OCI-LY7 (cell line): ENCODE data around the gene RDH5. TPM values are rescaled to one million over a fixed set of nuclear protein-coding genes. Genes with fewer than 3 reads are reported as not detected.

Experiments used
- BruUV-seq: library from RNA; stranded (reverse); fragments of 400-500 nt; replicated peaks from 2 replicates; lab custom pipeline; 2021; lab: Mats Ljungman, UMichigan
- CTCF ChIA-PET: fragments of 300-600 bp; sonication (Branson Sonifier 250); formaldehyde crosslinking; loops from one replicate; lab custom pipeline; 2022; ENCODE audit warnings: antibody characterized with exemption; ENCODE audit not compliant: unreplicated experiment; lab: Charles Lee
- POLR2A ChIA-PET: fragments of 300-600 bp; sonication (Branson Sonifier 250); formaldehyde crosslinking; loops from one replicate; lab custom pipeline; 2022; ENCODE audit warnings: antibody characterized with exemption; lab: Charles Lee
- DNase-seq: peaks from one replicate; pipeline ENCODE4 v3.0.0-alpha.2; 2015; ENCODE audit warnings: low spot score
- H2AFZ ChIP-seq: fragments of 200-600 bp; sonication (generic), shearing (Covaris generic); 2 replicates; pipeline ENCODE4 v1.6.1; 2014; ENCODE audit warnings: mild to moderate bottlenecking, antibody characterized with exemption, low read length, moderate library complexity
- H3K27ac ChIP-seq: fragments of 200-600 bp; sonication (generic); 2 replicates; pipeline ENCODE4 v1.5.1; 2014; ENCODE audit warnings: mixed run types, low read depth, mild to moderate bottlenecking, moderate library complexity, low read length, inconsistent platforms; ENCODE audit not compliant: poor library complexity, severe bottlenecking
- H3K36me3 ChIP-seq: fragments of 200-600 bp; sonication (generic); 2 replicates; pipeline ENCODE4 v1.6.1; 2014; ENCODE audit warnings: mild to moderate bottlenecking, antibody characterized with exemption, low read length, moderate library complexity, mixed read lengths; ENCODE audit not compliant: insufficient read depth
- H3K4me1 ChIP-seq: fragments of 200-600 bp; sonication (generic); 2 replicates; pipeline ENCODE4 v1.5.1; 2014; ENCODE audit warnings: mild to moderate bottlenecking, low read length; ENCODE audit not compliant: insufficient read depth, poor library complexity, severe bottlenecking
- H3K4me2 ChIP-seq: fragments of 200-600 bp; sonication (generic); 2 replicates; pipeline ENCODE4 v1.6.1; 2014; ENCODE audit warnings: mild to moderate bottlenecking, low read length
- H3K4me3 ChIP-seq: fragments of 200-600 bp; sonication (generic); 2 replicates; pipeline ENCODE4 v1.5.1; 2014; ENCODE audit warnings: mild to moderate bottlenecking, low read depth, low read length; ENCODE audit not compliant: poor library complexity, severe bottlenecking
- H3K79me2 ChIP-seq: fragments of 200-600 bp; sonication (generic); 2 replicates; pipeline ENCODE4 v1.6.1; 2016; ENCODE audit warnings: low read depth, mild to moderate bottlenecking, low read length, moderate library complexity, mixed read lengths; ENCODE audit not compliant: insufficient read depth
- H3K9me2 ChIP-seq: fragments of 200-600 bp; sonication (generic); 2 replicates; pipeline ENCODE4 v1.6.1; 2016; ENCODE audit warnings: mild to moderate bottlenecking, low read length, mixed read lengths; ENCODE audit not compliant: insufficient read depth
- H3K9me3 ChIP-seq: fragments of 200-600 bp; sonication (generic); 2 replicates; pipeline ENCODE4 v1.6.1; 2014; ENCODE audit warnings: mild to moderate bottlenecking, mixed run types, low read length, mixed read lengths
- H4K20me1 ChIP-seq: fragments of 200-600 bp; sonication (generic); 2 replicates; pipeline ENCODE4 v1.6.1; 2014; ENCODE audit warnings: mild to moderate bottlenecking, antibody characterized with exemption, low read length, moderate library complexity, mixed read lengths; ENCODE audit not compliant: insufficient read depth
- EZH2phosphoT487 ChIP-seq: fragments of 200-600 bp; sonication (generic); IDR thresholded peaks from 2 replicates; pipeline ENCODE4 v1.6.1; 2018; ENCODE audit warnings: low read depth, borderline replicate concordance, mild to moderate bottlenecking, mixed run types, antibody characterized with exemption, low read length, moderate library complexity, mixed read lengths
- intact Hi-C: fragments of 100-400 bp; cut with micrococcal nuclease; formaldehyde crosslinking; loops from one replicate; pipeline ENCODE4 v1.10.0; 2022; ENCODE audit not compliant: unreplicated experiment
- total RNA-seq, 2 experiments: library from RNA; depleted of rRNA in 1 of 2; stranded (reverse); fragments of >200 nt in 1 of 2; shearing (Covaris generic) in 1 of 2; gene quantifications; 2 replicates each; pipeline ENCODE4 v1.2.3, GENCODE V29; 2014 to 2022
- TF ChIP-seq, protein P1 (sequence below): fragments of 200-600 bp; sonication (generic); conservative IDR thresholded peaks from 2 replicates; pipeline ENCODE4 v1.5.1; 2014; ENCODE audit warnings: mild to moderate bottlenecking, antibody characterized with exemption, low read length, moderate library complexity, mixed read lengths

RDH5 gene
- total RNA-seq, 2 experiments from 2014 or later: 6.2 to 20.1 TPM

DNA sequence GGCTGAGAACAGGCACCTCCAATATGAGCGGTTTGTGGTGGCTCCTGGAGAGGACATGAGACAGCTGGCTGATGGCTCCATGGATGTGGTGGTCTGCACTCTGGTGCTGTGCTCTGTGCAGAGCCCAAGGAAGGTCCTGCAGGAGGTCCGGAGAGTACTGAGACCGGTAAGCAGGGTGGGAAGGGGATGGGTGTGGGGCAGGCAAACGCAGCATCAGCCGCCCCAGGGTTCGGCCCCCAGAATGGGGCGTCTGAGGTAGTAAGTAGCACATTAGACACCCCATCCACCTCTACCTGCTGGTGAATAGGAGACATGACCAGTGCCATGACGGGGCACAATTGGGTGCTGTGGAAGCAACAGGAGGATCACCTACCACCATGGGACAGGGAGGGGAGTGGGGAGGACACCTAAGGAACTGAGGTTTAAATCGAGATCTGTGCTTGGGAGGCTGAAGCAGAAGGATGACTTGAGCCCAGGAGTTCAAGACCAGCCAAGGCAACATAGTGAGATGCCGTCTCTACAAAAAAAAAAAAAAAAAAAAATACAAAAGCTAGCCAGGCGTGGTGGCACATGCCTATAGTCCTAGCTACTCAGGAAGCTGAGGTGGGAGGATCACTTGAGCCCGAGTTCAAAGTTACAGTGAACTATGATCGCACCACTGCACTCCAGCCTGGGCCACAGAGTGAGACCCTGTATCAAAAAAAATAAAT is 38.0 kb upstream of the RDH5 start:
- TF ChIP-seq, protein P1, sequence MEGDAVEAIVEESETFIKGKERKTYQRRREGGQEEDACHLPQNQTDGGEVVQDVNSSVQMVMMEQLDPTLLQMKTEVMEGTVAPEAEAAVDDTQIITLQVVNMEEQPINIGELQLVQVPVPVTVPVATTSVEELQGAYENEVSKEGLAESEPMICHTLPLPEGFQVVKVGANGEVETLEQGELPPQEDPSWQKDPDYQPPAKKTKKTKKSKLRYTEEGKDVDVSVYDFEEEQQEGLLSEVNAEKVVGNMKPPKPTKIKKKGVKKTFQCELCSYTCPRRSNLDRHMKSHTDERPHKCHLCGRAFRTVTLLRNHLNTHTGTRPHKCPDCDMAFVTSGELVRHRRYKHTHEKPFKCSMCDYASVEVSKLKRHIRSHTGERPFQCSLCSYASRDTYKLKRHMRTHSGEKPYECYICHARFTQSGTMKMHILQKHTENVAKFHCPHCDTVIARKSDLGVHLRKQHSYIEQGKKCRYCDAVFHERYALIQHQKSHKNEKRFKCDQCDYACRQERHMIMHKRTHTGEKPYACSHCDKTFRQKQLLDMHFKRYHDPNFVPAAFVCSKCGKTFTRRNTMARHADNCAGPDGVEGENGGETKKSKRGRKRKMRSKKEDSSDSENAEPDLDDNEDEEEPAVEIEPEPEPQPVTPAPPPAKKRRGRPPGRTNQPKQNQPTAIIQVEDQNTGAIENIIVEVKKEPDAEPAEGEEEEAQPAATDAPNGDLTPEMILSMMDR: no peak
- no peak for TF ChIP-seq EZH2phosphoT487
- Histone ChIP-seq H3K9me3 (no peaks in the 10 kb centered on the region), H4K20me1 (no peaks in the 10 kb centered on the region), H3K4me2 (no peak overlapping the region), H3K36me3 (no peaks in the 10 kb centered on the region), H3K4me3 (no peak overlapping the region), H2AFZ (0 out of 2 replicates have a peak overlapping the region, but pooled peaks have one; percentile 10), H3K27ac (no peak overlapping the region), H3K4me1 (peaks cover 7% of the 10 kb centered on the region), H3K9me2 (no peaks in the 10 kb centered on the region), H3K79me2 (no peaks in the 10 kb centered on the region)
- BruUV-seq: no TSS peak
- ChIA-PET CTCF (interaction anchor here (0.9 kb wide), 1 partner anchor 10 kb away, joined by 3 read pairs; no protein-coding TSS in a partner anchor), POLR2A (interaction anchor here (0.6 to 2.6 kb wide), 2 partner anchors 9 to 44 kb away, joined by 3 to 17 read pairs; no protein-coding TSS in a partner anchor)
- intact Hi-C loops: no loop called here
- DNase-seq: no peak

DNA sequence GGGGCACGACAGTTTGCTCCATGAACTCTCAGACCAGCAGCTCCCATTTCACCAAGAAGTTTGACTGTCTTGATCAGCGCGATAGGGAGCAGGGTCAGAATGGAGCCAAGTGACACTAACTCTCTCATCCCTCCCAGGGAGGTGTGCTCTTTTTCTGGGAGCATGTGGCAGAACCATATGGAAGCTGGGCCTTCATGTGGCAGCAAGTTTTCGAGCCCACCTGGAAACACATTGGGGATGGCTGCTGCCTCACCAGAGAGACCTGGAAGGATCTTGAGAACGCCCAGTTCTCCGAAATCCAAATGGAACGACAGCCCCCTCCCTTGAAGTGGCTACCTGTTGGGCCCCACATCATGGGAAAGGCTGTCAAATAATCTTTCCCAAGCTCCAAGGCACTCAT is 36.5 kb upstream of the RDH5 start:
- H3K9me2 ChIP-seq: no peaks in the 10 kb centered on the region
- H2AFZ ChIP-seq: no peak overlapping the region
- CTCF ChIA-PET: no interaction called here
- H3K9me3 ChIP-seq: no peaks in the 10 kb centered on the region
- no peak overlapping the region for H3K4me3 ChIP-seq
- no peak for TF ChIP-seq EZH2phosphoT487
- TF ChIP-seq, protein P1: no peak
- H3K27ac ChIP-seq: no peak overlapping the region
- H3K79me2 ChIP-seq: no peaks in the 10 kb centered on the region
- intact Hi-C loops: no loop called here
- POLR2A ChIA-PET: interaction anchor here (2.6 kb wide), 1 partner anchor 10 kb away, joined by 17 read pairs; no protein-coding TSS in a partner anchor
- H3K4me1 ChIP-seq: peaks cover 7% of the 10 kb centered on the region
- no peaks in the 10 kb centered on the region for H4K20me1 ChIP-seq
- BruUV-seq: no TSS peak
- no peak overlapping the region for H3K4me2 ChIP-seq
- DNase-seq: no peak
- no peaks in the 10 kb centered on the region for H3K36me3 ChIP-seq

DNA sequence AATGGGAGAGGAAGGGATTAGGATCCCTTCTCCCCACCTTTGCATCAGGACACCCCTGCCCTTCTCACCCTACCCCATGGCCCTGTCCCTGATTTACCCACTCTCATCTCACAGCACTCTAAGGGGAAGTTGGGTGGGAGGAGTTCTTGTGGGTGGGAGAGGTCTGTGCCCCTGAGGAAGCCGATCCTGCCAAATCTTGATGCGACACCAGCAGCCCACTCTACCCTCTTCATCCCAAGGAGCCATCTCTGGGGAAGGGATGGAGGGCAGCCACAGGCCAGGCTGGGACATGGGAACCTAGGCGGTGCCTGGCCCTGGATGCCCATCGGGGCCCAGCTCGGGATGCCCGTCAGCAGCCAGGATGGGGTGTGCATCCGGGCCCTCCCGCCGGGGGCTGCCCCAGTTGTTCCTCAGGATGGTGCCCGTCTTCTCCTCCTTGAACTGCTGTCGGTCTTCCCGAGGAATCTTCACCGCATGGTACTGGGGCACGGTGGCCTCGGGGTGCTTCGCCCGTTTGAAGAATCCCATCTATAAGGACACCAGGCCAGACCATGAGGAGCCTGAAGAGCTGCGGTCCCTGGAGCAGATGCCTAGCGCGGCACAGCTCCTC is 35.3 kb upstream of the RDH5 start:
- ChIA-PET POLR2A (no interaction called here), CTCF (no interaction called here)

More for the DNA sequence above, 35.3 kb upstream of the RDH5 start:
- Histone ChIP-seq H2AFZ (no peak overlapping the region), H4K20me1 (no peaks in the 10 kb centered on the region), H3K4me3 (no peak overlapping the region), H3K4me1 (peaks cover 7% of the 10 kb centered on the region), H3K36me3 (no peaks in the 10 kb centered on the region), H3K9me2 (no peaks in the 10 kb centered on the region), H3K79me2 (no peaks in the 10 kb centered on the region), H3K4me2 (no peak overlapping the region), H3K27ac (no peak overlapping the region), H3K9me3 (no peaks in the 10 kb centered on the region)
- intact Hi-C loops: no loop called here
- no peak for DNase-seq
- no TSS peak for BruUV-seq
- TF ChIP-seq, protein P1: no peak
- no peak for TF ChIP-seq EZH2phosphoT487
